ENCODE results near the gene TSLP. TPM values are rescaled to one million over a fixed set of nuclear protein-coding genes. Genes with fewer than 3 reads are reported as not detected.

TSLP gene
- polyA plus RNA-seq, 1 of the 3 experiments (the other 2 are of a cell fraction), result 1.3 TPM

DNA sequence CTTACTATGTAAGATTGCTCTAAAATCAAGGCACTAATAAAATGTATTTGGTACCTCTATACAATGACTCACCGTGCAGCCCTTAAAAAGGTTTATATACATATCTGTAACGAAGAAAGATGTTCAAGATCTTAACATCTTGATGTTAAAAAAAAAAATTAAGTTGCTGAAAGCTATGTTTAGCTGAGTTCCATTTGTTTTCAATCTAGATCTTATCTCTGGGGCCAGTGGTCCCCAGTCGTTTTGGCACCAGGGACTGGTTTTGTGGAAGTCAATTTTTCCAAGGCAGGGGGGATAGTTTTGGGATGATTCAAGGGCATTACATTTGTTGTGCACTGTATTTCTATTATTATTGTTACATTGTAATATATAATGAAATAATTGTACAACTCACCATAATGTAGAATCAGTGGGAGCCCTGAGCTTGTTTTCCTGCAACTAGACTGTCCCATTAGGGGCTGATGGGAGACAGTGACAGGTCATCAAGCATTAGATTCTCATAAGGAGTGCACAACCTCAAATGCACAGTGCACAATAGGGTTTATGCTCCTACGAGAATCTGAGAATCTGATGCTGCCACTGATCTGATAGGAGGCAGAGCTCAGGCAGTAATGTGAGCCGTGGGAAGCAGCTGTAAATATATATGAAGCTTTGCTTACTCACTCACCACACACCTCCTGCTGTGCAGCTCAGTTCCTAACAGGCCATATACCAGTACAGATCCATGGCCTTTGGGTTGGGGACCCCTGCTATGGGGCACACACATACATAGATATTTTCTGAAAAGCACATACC lies 27.6 kb upstream of the TSLP start (continued):
- TF ChIP-seq SIN3A (IDR thresholded peaks at IDR 0.05; ENCODE audit: borderline replicate concordance, low read depth, low read length), result no peak
- TF ChIP-seq ELF1 (IDR thresholded peaks at IDR 0.05), result no peak
- TF ChIP-seq TAF1 (IDR thresholded peaks at IDR 0.05; ENCODE audit: borderline replicate concordance, low read depth, low read length), result no peak
- TF ChIP-seq TCF12 (IDR thresholded peaks at IDR 0.05), result peak; percentile 91
- TF ChIP-seq, protein P1, sequence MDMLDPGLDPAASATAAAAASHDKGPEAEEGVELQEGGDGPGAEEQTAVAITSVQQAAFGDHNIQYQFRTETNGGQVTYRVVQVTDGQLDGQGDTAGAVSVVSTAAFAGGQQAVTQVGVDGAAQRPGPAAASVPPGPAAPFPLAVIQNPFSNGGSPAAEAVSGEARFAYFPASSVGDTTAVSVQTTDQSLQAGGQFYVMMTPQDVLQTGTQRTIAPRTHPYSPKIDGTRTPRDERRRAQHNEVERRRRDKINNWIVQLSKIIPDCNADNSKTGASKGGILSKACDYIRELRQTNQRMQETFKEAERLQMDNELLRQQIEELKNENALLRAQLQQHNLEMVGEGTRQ (IDR thresholded peaks at IDR 0.05; ENCODE audit: borderline replicate concordance, low read depth, low read length), result no peak
- TF ChIP-seq FOSL2 (IDR thresholded peaks at IDR 0.05; ENCODE audit: borderline replicate concordance, low read depth), result peak; percentile 55; the same call in 1 of the 2 replicates
- no peak for TF ChIP-seq YY1 (IDR thresholded peaks at IDR 0.05; ENCODE audit: low read depth)
- no peak for TF ChIP-seq CHD2 (IDR thresholded peaks at IDR 0.05; ENCODE audit: low read length, partially characterized antibody)
- TF ChIP-seq RXRA (IDR thresholded peaks at IDR 0.05; ENCODE audit: borderline replicate concordance, low read depth), result peak; percentile 23; the same call in 1 of the 2 replicates
- TF ChIP-seq GABPA (IDR thresholded peaks at IDR 0.05; ENCODE audit: low read depth), result no peak
- TF ChIP-seq MEF2A (IDR thresholded peaks at IDR 0.05; ENCODE audit: borderline replicate concordance, low read depth), result peak; percentile 84
- peak; percentile 77 for TF ChIP-seq JUND (IDR thresholded peaks at IDR 0.05)
- TF ChIP-seq EZH2phosphoT487 (IDR thresholded peaks at IDR 0.05; ENCODE audit: borderline replicate concordance, low read depth), result no peak

DNA sequence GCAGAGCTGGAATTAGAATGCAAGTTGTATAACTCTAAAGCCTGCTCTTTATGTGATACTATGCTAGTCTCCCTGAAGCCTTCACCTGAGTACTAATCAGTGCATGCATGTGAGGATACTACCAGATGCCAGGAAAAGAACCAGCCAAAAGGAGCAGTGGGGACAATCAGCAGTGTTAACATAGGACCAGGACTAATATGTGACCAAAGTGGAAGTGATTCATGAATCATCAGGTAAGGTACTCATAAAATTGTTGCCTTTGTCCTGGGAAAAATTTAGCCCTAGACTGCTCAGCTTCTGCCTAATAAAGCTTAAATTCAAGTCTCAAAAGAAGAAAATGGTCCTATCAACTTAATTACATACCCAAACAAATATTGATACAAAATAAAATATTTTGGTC lies 13.4 kb upstream of the TSLP start:
- TF ChIP-seq TEAD4 (IDR thresholded peaks at IDR 0.05; ENCODE audit: borderline replicate concordance, insufficient read depth) (no peak), NFIC (IDR thresholded peaks at IDR 0.05; ENCODE audit: borderline replicate concordance) (no peak), GATA2 (CRISPR knock-in tag; IDR thresholded peaks at IDR 0.05) (no peak), JUND (IDR thresholded peaks at IDR 0.05) (no peak)
- TF ChIP-seq, protein P2, sequence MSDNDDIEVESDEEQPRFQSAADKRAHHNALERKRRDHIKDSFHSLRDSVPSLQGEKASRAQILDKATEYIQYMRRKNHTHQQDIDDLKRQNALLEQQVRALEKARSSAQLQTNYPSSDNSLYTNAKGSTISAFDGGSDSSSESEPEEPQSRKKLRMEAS (IDR thresholded peaks at IDR 0.05; ENCODE audit: low read depth), result no peak
- TF ChIP-seq, protein P3, sequence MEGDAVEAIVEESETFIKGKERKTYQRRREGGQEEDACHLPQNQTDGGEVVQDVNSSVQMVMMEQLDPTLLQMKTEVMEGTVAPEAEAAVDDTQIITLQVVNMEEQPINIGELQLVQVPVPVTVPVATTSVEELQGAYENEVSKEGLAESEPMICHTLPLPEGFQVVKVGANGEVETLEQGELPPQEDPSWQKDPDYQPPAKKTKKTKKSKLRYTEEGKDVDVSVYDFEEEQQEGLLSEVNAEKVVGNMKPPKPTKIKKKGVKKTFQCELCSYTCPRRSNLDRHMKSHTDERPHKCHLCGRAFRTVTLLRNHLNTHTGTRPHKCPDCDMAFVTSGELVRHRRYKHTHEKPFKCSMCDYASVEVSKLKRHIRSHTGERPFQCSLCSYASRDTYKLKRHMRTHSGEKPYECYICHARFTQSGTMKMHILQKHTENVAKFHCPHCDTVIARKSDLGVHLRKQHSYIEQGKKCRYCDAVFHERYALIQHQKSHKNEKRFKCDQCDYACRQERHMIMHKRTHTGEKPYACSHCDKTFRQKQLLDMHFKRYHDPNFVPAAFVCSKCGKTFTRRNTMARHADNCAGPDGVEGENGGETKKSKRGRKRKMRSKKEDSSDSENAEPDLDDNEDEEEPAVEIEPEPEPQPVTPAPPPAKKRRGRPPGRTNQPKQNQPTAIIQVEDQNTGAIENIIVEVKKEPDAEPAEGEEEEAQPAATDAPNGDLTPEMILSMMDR (IDR thresholded peaks at IDR 0.05), result no peak
- TF ChIP-seq, protein P1 (IDR thresholded peaks at IDR 0.05; ENCODE audit: borderline replicate concordance, low read depth, low read length), result no peak
- TF ChIP-seq, protein P4, sequence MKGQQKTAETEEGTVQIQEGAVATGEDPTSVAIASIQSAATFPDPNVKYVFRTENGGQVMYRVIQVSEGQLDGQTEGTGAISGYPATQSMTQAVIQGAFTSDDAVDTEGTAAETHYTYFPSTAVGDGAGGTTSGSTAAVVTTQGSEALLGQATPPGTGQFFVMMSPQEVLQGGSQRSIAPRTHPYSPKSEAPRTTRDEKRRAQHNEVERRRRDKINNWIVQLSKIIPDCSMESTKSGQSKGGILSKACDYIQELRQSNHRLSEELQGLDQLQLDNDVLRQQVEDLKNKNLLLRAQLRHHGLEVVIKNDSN (IDR thresholded peaks at IDR 0.05; ENCODE audit: borderline replicate concordance, low read depth), result no peak
- Histone ChIP-seq H3K9me3 (peaks cover 3% of the 10 kb centered on the region; the same call in 1 of the 2 replicates), H3F3A (replicated peaks; ENCODE audit: insufficient read depth) (peaks cover 7% of the 10 kb centered on the region), H3K4me3 (ENCODE audit: low read depth in 2 of 2, low read length in 1 of 2) (no peak overlapping the region), H3K4me2 (no peak overlapping the region), H3K9ac (no peak overlapping the region), H3K79me2 (ENCODE audit: insufficient read depth) (no peaks in the 10 kb centered on the region), H3K9me2 (no peaks in the 10 kb centered on the region), H4K20me1 (ENCODE audit: insufficient read depth) (no peaks in the 10 kb centered on the region), H3K36me3 (replicated peaks in 1 of 2; ENCODE audit: control insufficient read depth in 1 of 2, insufficient read depth in 2 of 2, low read length in 1 of 2) (no peaks in the 10 kb centered on the region), H2AFZ (ENCODE audit: low read depth) (no peak overlapping the region), H3K27ac (ENCODE audit: low read depth in 2 of 2, low read length in 1 of 2) (no peak overlapping the region), H3K4me1 (ENCODE audit: control insufficient read depth in 1 of 2, insufficient read depth in 2 of 2, low read depth in 1 of 2, low read length in 1 of 2) (no peaks in the 10 kb centered on the region; a peak in 1 of 4 replicates), H3K27me3 (ENCODE audit: insufficient read depth) (no peaks in the 10 kb centered on the region)
- CTCF ChIA-PET, result interaction anchor here (0.6 to 1.0 kb wide), 2 partner anchors 11 to 37 kb away, joined by 3 read pairs; no protein-coding TSS in a partner anchor
- POLR2A ChIA-PET, result no interaction called here
- DNase-seq, result no peak

All from SK-N-SH (cell line).